ENCODE data around the gene KCNMB2.

The KCNMB2 gene

DNA sequence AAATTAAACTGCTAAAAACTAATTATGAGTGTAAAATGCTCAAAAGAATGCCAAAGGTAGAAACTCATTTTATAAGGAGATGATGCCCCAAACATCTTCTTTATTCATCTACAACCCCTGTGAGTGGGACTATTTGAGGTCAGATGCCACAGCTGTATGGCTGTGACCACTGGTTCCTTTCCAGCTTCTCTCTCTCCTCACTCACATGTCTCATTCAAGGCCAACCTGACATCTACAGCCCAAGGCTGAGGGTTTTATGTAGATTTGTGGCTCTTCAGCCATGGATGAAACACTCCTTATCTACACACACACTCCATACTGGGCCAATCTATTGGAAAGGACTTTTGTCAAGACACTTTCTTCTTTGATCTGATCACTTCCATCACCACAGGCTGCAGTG is 231.3 kb downstream of the KCNMB2 start:
- TF ChIP-seq, protein P1, sequence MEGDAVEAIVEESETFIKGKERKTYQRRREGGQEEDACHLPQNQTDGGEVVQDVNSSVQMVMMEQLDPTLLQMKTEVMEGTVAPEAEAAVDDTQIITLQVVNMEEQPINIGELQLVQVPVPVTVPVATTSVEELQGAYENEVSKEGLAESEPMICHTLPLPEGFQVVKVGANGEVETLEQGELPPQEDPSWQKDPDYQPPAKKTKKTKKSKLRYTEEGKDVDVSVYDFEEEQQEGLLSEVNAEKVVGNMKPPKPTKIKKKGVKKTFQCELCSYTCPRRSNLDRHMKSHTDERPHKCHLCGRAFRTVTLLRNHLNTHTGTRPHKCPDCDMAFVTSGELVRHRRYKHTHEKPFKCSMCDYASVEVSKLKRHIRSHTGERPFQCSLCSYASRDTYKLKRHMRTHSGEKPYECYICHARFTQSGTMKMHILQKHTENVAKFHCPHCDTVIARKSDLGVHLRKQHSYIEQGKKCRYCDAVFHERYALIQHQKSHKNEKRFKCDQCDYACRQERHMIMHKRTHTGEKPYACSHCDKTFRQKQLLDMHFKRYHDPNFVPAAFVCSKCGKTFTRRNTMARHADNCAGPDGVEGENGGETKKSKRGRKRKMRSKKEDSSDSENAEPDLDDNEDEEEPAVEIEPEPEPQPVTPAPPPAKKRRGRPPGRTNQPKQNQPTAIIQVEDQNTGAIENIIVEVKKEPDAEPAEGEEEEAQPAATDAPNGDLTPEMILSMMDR (IDR thresholded peaks at IDR 0.05): no peak
- TF ChIP-seq ZFX (IDR thresholded peaks at IDR 0.05; ENCODE audit: borderline replicate concordance): no peak
- H3K27ac ChIP-seq: no peak overlapping the region

DNA sequence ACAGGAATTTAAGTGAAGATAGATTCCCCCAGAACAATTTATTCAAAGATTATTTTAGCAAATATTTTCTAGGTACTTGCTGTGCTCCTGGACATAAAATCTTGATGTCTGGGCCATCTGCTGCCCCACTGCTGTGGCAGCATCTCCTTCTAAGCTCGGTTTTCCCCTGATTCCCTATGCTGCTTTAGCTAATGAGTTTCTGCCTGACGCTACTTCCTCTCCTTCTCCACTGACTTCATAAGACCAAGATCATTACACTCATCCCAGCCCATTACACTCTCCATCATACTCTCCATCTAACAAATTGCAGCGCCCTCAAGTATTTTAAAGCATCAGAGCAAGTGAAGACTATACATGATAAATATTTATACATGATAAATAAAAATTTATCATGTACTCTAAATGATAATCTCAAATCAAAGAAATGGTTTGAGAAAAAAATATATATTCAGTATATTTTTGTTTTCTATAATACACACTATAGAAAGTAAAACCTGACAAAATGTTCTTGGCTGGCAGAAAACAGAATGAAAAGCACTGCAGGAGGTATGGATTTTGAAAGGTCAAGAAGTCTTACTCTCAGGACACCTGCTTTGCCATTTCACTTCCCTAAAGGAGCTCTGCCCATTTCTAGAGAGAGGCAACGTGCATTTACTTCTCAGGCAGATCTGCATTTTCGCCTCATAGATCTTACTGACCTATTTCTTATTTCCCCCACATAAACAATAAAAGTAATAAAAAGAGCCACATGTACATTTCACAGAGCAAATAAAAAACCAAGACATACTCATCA is 232.0 kb downstream of the KCNMB2 start:
- no peak for TF ChIP-seq ZFX (IDR thresholded peaks at IDR 0.05; ENCODE audit: borderline replicate concordance)
- TF ChIP-seq, protein P1 (IDR thresholded peaks at IDR 0.05): no peak
- H3K27ac ChIP-seq: no peak overlapping the region

DNA sequence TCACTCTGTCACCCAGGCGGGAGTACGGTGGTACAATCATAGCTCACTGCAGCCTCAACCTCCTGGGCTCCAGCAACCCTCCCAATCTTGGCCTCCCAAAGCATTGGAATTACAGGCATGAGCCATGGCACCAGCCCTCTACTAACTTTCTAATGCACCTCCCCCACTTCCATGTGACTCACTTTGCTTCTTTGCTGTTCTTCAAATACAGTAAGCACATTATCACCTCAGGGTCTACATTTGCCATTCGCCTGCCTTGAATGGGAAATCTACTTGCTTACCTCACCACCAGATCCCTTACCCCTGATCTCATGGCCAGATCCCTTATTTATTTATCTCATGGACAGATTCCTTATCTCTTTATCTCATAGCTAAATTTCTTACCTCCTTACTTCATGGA is 235.3 kb downstream of the KCNMB2 start:
- no peak overlapping the region for H3K27ac ChIP-seq
- TF ChIP-seq, protein P1 (IDR thresholded peaks at IDR 0.05): no peak
- TF ChIP-seq ZFX (IDR thresholded peaks at IDR 0.05; ENCODE audit: borderline replicate concordance): no peak

DNA sequence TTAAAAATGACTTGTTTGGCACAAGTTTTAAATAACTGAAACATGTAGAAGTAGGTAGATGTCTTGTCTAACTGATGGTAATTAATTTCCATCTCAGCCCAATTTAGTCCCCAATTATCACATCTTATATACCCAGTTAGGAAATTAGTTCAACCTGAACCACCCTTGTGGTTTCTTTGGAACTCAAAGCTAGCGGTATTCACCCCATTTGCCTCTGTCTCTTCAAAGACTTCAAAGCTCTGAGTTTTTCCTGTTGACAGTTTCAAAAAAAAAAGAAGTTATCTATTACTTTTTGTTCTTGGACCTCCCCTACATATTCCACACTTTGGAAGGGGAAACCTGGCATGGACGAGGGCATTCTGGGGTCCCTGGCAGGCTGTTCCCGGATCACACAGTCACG is 236.5 kb downstream of the KCNMB2 start:
- TF ChIP-seq, protein P1 (IDR thresholded peaks at IDR 0.05): no peak
- no peak for TF ChIP-seq ZFX (IDR thresholded peaks at IDR 0.05; ENCODE audit: borderline replicate concordance)
- H3K27ac ChIP-seq: no peak overlapping the region

GRCh38 chr3:178773358-178773757 is 237.1 kb downstream of the KCNMB2 start:
- no peak overlapping the region for H3K27ac ChIP-seq
- TF ChIP-seq, protein P1 (IDR thresholded peaks at IDR 0.05): no peak
- no peak for TF ChIP-seq ZFX (IDR thresholded peaks at IDR 0.05; ENCODE audit: borderline replicate concordance)

GRCh38 chr3:178777718-178778411 is 241.6 kb downstream of the KCNMB2 start:
- H3K27ac ChIP-seq: no peak overlapping the region
- TF ChIP-seq, protein P1 (IDR thresholded peaks at IDR 0.05): no peak
- TF ChIP-seq ZFX (IDR thresholded peaks at IDR 0.05; ENCODE audit: borderline replicate concordance): no peak

DNA sequence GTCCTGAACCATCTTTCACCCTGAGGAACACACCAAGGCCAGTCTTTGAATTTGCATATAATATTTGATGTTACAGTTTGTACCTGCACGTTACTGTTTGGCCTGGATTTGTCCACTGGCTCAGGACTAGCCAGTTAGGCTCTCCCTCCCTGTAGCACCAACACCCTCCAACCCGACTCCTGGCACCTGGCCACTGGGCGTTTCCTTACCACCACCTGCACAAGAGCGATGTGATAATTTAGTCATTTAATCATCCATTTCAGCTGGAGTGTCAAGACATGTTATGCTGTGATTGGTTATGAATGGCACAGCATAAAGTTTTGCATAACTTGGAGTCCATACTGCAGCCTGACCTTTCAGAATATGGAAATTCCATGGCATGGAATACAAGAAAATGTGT is 242.4 kb downstream of the KCNMB2 start:
- TF ChIP-seq, protein P1 (IDR thresholded peaks at IDR 0.05): no peak
- TF ChIP-seq ZFX (IDR thresholded peaks at IDR 0.05; ENCODE audit: borderline replicate concordance): no peak
- H3K27ac ChIP-seq: no peak overlapping the region

Measured in 22Rv1 (cell line).